Upper lobe of right lung (tissue), 1 donor: ENCODE data around the gene PPIF. TPM values are rescaled to one million over a fixed set of nuclear protein-coding genes. Genes with fewer than 3 reads are reported as not detected.

Experiments
- ATAC-seq: fragments of 200-7000 bp; cut with Tn5 transposase; one replicate; pipeline ENCODE4 v1.9.1; 2020; ENCODE audit warnings: mild to moderate bottlenecking, moderate library complexity
- DNase-seq: peaks from one replicate; pipeline ENCODE4 v3.0.0-alpha.2; 2020
- H3K27ac ChIP-seq: fragments of 200-600 bp; one replicate; pipeline ENCODE4 v1.8.0; 2022
- H3K27me3 ChIP-seq: fragments of 200-600 bp; one replicate; pipeline ENCODE4 v1.8.0; 2022; ENCODE audit warnings: mild to moderate bottlenecking
- H3K36me3 ChIP-seq: fragments of 200-600 bp; one replicate; pipeline ENCODE4 v1.8.0; 2022
- H3K4me1 ChIP-seq: fragments of 200-600 bp; one replicate; pipeline ENCODE4 v1.8.0; 2022
- H3K4me3 ChIP-seq: fragments of 200-600 bp; one replicate; pipeline ENCODE4 v1.8.0; 2022; ENCODE audit warnings: mild to moderate bottlenecking
- H3K9me3 ChIP-seq: fragments of 200-600 bp; one replicate; pipeline ENCODE4 v1.8.0; 2022
- CTCF ChIP-seq: fragments of 200-600 bp; IDR thresholded peaks from one replicate; pipeline ENCODE4 v1.8.0; 2022; ENCODE audit warnings: antibody characterized with exemption
- intact Hi-C: fragments of 100-400 bp; cut with DNase I; formaldehyde crosslinking; loops from one replicate; pipeline ENCODE4 v1.11.0; 2022
- total RNA-seq: library from RNA; stranded (reverse); fragmentation: NEBNext Ultra II Directional; extraction: Animal tissue kit (Norgen Biotek cat#: 25700); gene quantifications from one replicate; pipeline ENCODE4 v1.2.1, GENCODE V29; 2021
- donor health status: DM: no; HTN: yes; CAD: no; lungs with severe emphysema.

The PPIF gene
- total RNA-seq, 1 donor from 2014 or later: 30.7 TPM

- H3K27ac ChIP-seq: no peak overlapping the region
- no peak overlapping the region for H3K4me3 ChIP-seq
- intact Hi-C loops: no loop called here
- ATAC-seq (no peak), DNase-seq (no peak)
- no peaks in the 10 kb centered on the region for H3K27me3 ChIP-seq
- H3K9me3 ChIP-seq: no peaks in the 10 kb centered on the region
- H3K4me1 ChIP-seq: peaks cover 7% of the 10 kb centered on the region
- TF ChIP-seq CTCF: no peak
- no peaks in the 10 kb centered on the region for H3K36me3 ChIP-seq
Measured at GRCh38 chr10:79342295-79342761, 4.9 kb upstream of the PPIF start.

GRCh38 chr10:79342811-79343561 lies 4.3 kb upstream of the PPIF start:
- peak; percentile 51 for DNase-seq
- intact Hi-C loops: no loop called here
- H3K4me1 ChIP-seq: peaks cover 7% of the 10 kb centered on the region
- H3K4me3 ChIP-seq: no peak overlapping the region
- no peaks in the 10 kb centered on the region for H3K27me3 ChIP-seq
- H3K9me3 ChIP-seq: no peaks in the 10 kb centered on the region
- no peak for ATAC-seq
- no peak for TF ChIP-seq CTCF
- H3K36me3 ChIP-seq: no peaks in the 10 kb centered on the region
- no peak overlapping the region for H3K27ac ChIP-seq

- TF ChIP-seq CTCF: no peak
Measured at GRCh38 chr10:79344502-79345195, 2.6 kb upstream of the PPIF start.

GRCh38 chr10:79345241-79346011 lies 1.8 kb upstream of the PPIF start:
- Histone ChIP-seq H3K4me3 (no peak overlapping the region), H3K27ac (no peak overlapping the region), H3K9me3 (no peaks in the 10 kb centered on the region), H3K27me3 (no peaks in the 10 kb centered on the region), H3K4me1 (peaks cover 20% of the 10 kb centered on the region), H3K36me3 (peaks cover 15% of the 10 kb centered on the region)
- intact Hi-C loops: no loop called here
- TF ChIP-seq CTCF: no peak
- no peak for ATAC-seq
- DNase-seq: peak; percentile 64

More at GRCh38 chr10:79344502-79345195, 2.6 kb upstream of the PPIF start:
- Histone ChIP-seq H3K4me1 (peaks cover 20% of the 10 kb centered on the region), H3K4me3 (no peak overlapping the region), H3K27ac (no peak overlapping the region), H3K36me3 (peaks cover 7% of the 10 kb centered on the region), H3K9me3 (no peaks in the 10 kb centered on the region), H3K27me3 (no peaks in the 10 kb centered on the region)
- no peak for ATAC-seq
- no peak for DNase-seq
- intact Hi-C loops: no loop called here

- H3K4me1 ChIP-seq: peaks cover 20% of the 10 kb centered on the region
- H3K9me3 ChIP-seq: no peaks in the 10 kb centered on the region
- ATAC-seq (no peak), DNase-seq (no peak)
- no peak for TF ChIP-seq CTCF
- H3K27ac ChIP-seq: no peak overlapping the region
- intact Hi-C loops: no loop called here
- H3K4me3 ChIP-seq: no peak overlapping the region
- no peaks in the 10 kb centered on the region for H3K27me3 ChIP-seq
- H3K36me3 ChIP-seq: peaks cover 20% of the 10 kb centered on the region
Measured at GRCh38 chr10:79346012-79346340, 1.3 kb upstream of the PPIF start.
